CD14-positive monocyte (primary cell): ENCODE data around the gene SH3GL3. TPM values are rescaled to one million over a fixed set of nuclear protein-coding genes. Genes with fewer than 3 reads are reported as not detected.

Experiments
- DNase-seq, 3 donors: peaks; one replicate each; pipeline ENCODE4 v3.0.0-alpha.2; 2011 to 2022
- H2AFZ ChIP-seq: 2 replicates; pipeline ENCODE4 v1.6.0; 2012; ENCODE audit warnings: mild to moderate bottlenecking, low read depth, low read length, inconsistent platforms; ENCODE audit not compliant: insufficient read depth, poor library complexity, severe bottlenecking
- H3K27ac ChIP-seq, 2 donors: 1 replicate in 1 of 2; 2 replicates in 1 of 2; pipeline ENCODE4 v1.5.1; 2012 to 2013; ENCODE audit warnings: low read length in 2 of 2, control low read depth in 1 of 2, inconsistent platforms in 1 of 2, low read depth in 1 of 2, mild to moderate bottlenecking in 1 of 2
- H3K27me3 ChIP-seq, 2 donors: one replicate each; pipeline versions ENCODE4 v1.6.0 to v1.6.1; 2011 to 2013; ENCODE audit warnings: low read length in 2 of 2; ENCODE audit not compliant: control insufficient read depth in 2 of 2, insufficient read depth in 2 of 2
- H3K36me3 ChIP-seq, 2 donors: replicated peaks in 1 of 2; 1 replicate in 1 of 2; 2 replicates in 1 of 2; pipeline versions ENCODE4 v1.5.1 to v1.6.1; 2012 to 2013; ENCODE audit warnings: low read length in 2 of 2, control low read depth in 1 of 2, inconsistent platforms in 1 of 2, mild to moderate bottlenecking in 1 of 2; ENCODE audit not compliant: insufficient read depth in 2 of 2, control insufficient read depth in 1 of 2
- H3K4me1 ChIP-seq, 2 donors: 1 replicate in 1 of 2; 2 replicates in 1 of 2; pipeline versions ENCODE4 v1.5.1 to v1.6.1; 2012 to 2013; ENCODE audit warnings: low read length in 2 of 2, control low read depth in 1 of 2, inconsistent platforms in 1 of 2, mild to moderate bottlenecking in 1 of 2, moderate library complexity in 1 of 2; ENCODE audit not compliant: insufficient read depth in 2 of 2, control insufficient read depth in 1 of 2
- H3K4me2 ChIP-seq: replicated peaks from 2 replicates; pipeline ENCODE3; 2012; ENCODE audit warnings: low read length, moderate library complexity, mild to moderate bottlenecking; ENCODE audit not compliant: poor library complexity, severe bottlenecking; ENCODE audit errors: extremely low read depth
- H3K4me3 ChIP-seq, 3 experiments: fragments of 200-600 bp in 1 of 3; sonication (generic) in 1 of 3; replicated peaks in 1 of 3; 1 replicate in 2 of 3; 2 replicates in 1 of 3; pipeline ENCODE4 v1.5.1; 2011 to 2013; ENCODE audit warnings: low read length in 3 of 3, mild to moderate bottlenecking in 3 of 3, control low read depth in 2 of 3, low read depth in 2 of 3, inconsistent platforms in 1 of 3, moderate library complexity in 1 of 3
- H3K79me2 ChIP-seq: 2 replicates; pipeline ENCODE4 v1.6.0; 2012; ENCODE audit warnings: mild to moderate bottlenecking, control low read depth, inconsistent platforms, low read length, moderate library complexity; ENCODE audit not compliant: insufficient read depth
- H3K9ac ChIP-seq: 2 replicates; pipeline ENCODE4 v1.6.0; 2017; ENCODE audit warnings: low read length, mild to moderate bottlenecking; ENCODE audit not compliant: insufficient read depth, poor library complexity, severe bottlenecking
- H3K9me3 ChIP-seq, 2 donors: replicated peaks in 1 of 2; 1 replicate in 1 of 2; 2 replicates in 1 of 2; pipeline versions ENCODE4 v1.5.1 to v1.6.1; 2012 to 2013; ENCODE audit warnings: low read length in 2 of 2, control low read depth in 1 of 2; ENCODE audit not compliant: control insufficient read depth in 1 of 2, insufficient read depth in 1 of 2
- H4K20me1 ChIP-seq: 2 replicates; pipeline ENCODE4 v1.6.0; 2012; ENCODE audit warnings: mild to moderate bottlenecking, low read length, control low read depth, moderate library complexity; ENCODE audit not compliant: insufficient read depth
- H3K27ac Mint-ChIP-seq, 7 donors: one replicate each; pipeline ENCODE4 v1.8.0; 2020; ENCODE audit warnings: mild to moderate bottlenecking in 7 of 7, mixed read lengths in 7 of 7, moderate library complexity in 6 of 7, inconsistent platforms in 2 of 7
- H3K27me3 Mint-ChIP-seq, 3 donors: one replicate each; pipeline ENCODE4 v1.8.0; 2021 to 2022; ENCODE audit warnings: low read depth in 3 of 3, mild to moderate bottlenecking in 3 of 3, mixed read lengths in 3 of 3, moderate library complexity in 3 of 3, inconsistent platforms in 1 of 3
- H3K36me3 Mint-ChIP-seq, 2 donors: one replicate each; pipeline ENCODE4 v1.8.0; 2020; ENCODE audit warnings: mixed read lengths in 2 of 2, inconsistent platforms in 1 of 2, mild to moderate bottlenecking in 1 of 2
- H3K4me1 Mint-ChIP-seq: one replicate; pipeline ENCODE4 v1.8.0; 2020; ENCODE audit warnings: mild to moderate bottlenecking, mixed read lengths
- H3K4me3 Mint-ChIP-seq, 2 donors: one replicate each; pipeline ENCODE4 v1.8.0; 2020; ENCODE audit warnings: mild to moderate bottlenecking in 2 of 2, mixed read lengths in 2 of 2, moderate library complexity in 1 of 2
- H3K9me3 Mint-ChIP-seq, 7 donors: one replicate each; pipeline ENCODE4 v1.8.0; 2020 to 2022; ENCODE audit warnings: mixed read lengths in 7 of 7, mild to moderate bottlenecking in 6 of 7, moderate library complexity in 6 of 7, inconsistent platforms in 2 of 7
- CTCF ChIP-seq: fragments of 200-600 bp; IDR thresholded peaks from one replicate; pipeline ENCODE4 v1.8.0; 2022; ENCODE audit warnings: antibody characterized with exemption, mild to moderate bottlenecking
- WGBS: methylation state at CpG from one replicate; pipeline ENCODE4 v1.1.5; 2013; ENCODE audit warnings: missing lambda C conversion rate; ENCODE audit not compliant: insufficient coverage; 5-methylcytosine and 5-hydroxymethylcytosine counted together
- intact Hi-C, 2 donors: fragments of 100-400 bp; cut with micrococcal nuclease; formaldehyde crosslinking; loops; one replicate each; pipeline versions ENCODE4 v1.15.0 to v1.15.1; 2023
- polyA plus RNA-seq, 3 donors: library from polyadenylated mRNA; depleted of rRNA in 1 of 3; unstranded in 2 of 3; stranded (reverse) in 1 of 3; fragments of 300-500 nt in 2 of 3; fragments of >200 nt in 1 of 3; fragmentation: Illumina TruSeq in 2 of 3; gene quantifications; 1 replicate in 2 of 3; 2 replicates in 1 of 3; pipeline ENCODE4 v1.2.3, GENCODE V29; 2012 to 2021

Gene SH3GL3
- polyA plus RNA-seq, 3 donors: not detected

- no peaks in the 10 kb centered on the region for H3K79me2 ChIP-seq
- WGBS: 80% methylated on average over 1 of the region's 2 CpGs
- H3K9me3 ChIP-seq: no peaks in the 10 kb centered on the region
Measured at GRCh38 chr15:83613714-83614113, 166.6 kb downstream of the SH3GL3 start.

GRCh38 chr15:83616840-83617239 is 169.7 kb downstream of the SH3GL3 start:
- Histone ChIP-seq H3K27ac (no peak overlapping the region), H3K9ac (no peak overlapping the region), H3K4me2 (no peak overlapping the region), H3K4me1 (no peaks in the 10 kb centered on the region), H2AFZ (no peak overlapping the region), H3K79me2 (no peaks in the 10 kb centered on the region), H3K27me3 (no peaks in the 10 kb centered on the region), H3K36me3 (no peaks in the 10 kb centered on the region), H4K20me1 (no peaks in the 10 kb centered on the region), H3K9me3 (no peaks in the 10 kb centered on the region), H3K4me3 (no peak overlapping the region)
- peaks cover 0 to 4% (median 0%) of the 10 kb centered on the region in 3 donors for H3K27me3 Mint-ChIP-seq
- no CpG with 5 or more reads among the region's 1 CpG for WGBS
- intact Hi-C loops: no loop called here
- DNase-seq: no peak
- H3K4me3 Mint-ChIP-seq: no peak overlapping the region
- H3K9me3 Mint-ChIP-seq: peaks cover 0 to 9% (median 2%) of the 10 kb centered on the region in 7 donors
- TF ChIP-seq CTCF: no peak
- no peaks in the 10 kb centered on the region for H3K36me3 Mint-ChIP-seq
- H3K27ac Mint-ChIP-seq: no peak overlapping the region
- H3K4me1 Mint-ChIP-seq: no peaks in the 10 kb centered on the region

More at GRCh38 chr15:83613714-83614113, 166.6 kb downstream of the SH3GL3 start:
- H3K36me3 ChIP-seq: no peaks in the 10 kb centered on the region
- H3K27ac ChIP-seq: no peak overlapping the region
- H3K4me3 Mint-ChIP-seq: no peak overlapping the region
- H3K4me1 Mint-ChIP-seq: no peaks in the 10 kb centered on the region
- H3K36me3 Mint-ChIP-seq: no peaks in the 10 kb centered on the region
- TF ChIP-seq CTCF: no peak
- intact Hi-C loops: no loop called here
- H3K9me3 Mint-ChIP-seq: peaks cover 0 to 9% (median 3%) of the 10 kb centered on the region in 7 donors
- H3K4me3 ChIP-seq: no peak overlapping the region
- no peak overlapping the region for H3K4me2 ChIP-seq
- H2AFZ ChIP-seq: no peak overlapping the region
- peaks cover 0 to 6% (median 2%) of the 10 kb centered on the region in 3 donors for H3K27me3 Mint-ChIP-seq
- no peak for DNase-seq
- no peaks in the 10 kb centered on the region for H4K20me1 ChIP-seq
- H3K9ac ChIP-seq: no peak overlapping the region
- H3K27ac Mint-ChIP-seq: no peak overlapping the region
- no peaks in the 10 kb centered on the region for H3K27me3 ChIP-seq
- no peaks in the 10 kb centered on the region for H3K4me1 ChIP-seq
